ENCODE data around the gene PRDM2.

Gene PRDM2

DNA sequence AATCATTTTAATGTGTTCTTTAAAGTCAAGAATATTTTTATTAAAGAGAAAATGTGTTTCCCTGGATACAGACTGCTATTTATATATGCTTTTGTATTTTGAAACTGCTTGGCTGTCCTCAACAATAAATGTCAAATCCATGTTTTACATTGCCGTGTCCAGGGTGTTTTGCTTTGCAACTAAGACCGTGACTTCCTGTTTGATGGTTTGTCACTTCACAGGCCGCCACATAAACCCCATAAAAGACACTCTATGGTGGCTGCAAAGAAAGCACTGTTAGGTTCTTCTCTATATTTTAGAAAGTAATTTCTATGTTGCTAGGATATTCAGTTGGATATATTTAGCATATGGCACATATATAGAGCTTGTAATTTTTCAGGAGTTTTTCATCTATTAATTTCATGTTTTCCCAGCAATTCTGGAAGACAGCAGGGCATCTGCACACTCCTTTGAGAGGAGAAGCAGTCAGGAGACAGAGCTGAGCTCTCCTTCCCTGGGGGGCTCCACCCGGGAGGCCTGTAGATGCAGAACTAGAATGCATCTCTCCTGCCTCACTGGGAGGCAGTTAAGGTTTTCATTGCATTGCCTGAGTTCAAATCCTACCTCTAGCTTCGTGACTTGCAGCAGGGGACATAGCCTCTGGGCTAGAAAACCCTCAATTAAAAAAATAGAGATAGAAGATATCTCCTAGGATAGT is 33.1 kb downstream of the PRDM2 start:
- in situ Hi-C loops (cut with MboI; ENCODE audit: low sequenced_read_pairs), result no loop called here

DNA sequence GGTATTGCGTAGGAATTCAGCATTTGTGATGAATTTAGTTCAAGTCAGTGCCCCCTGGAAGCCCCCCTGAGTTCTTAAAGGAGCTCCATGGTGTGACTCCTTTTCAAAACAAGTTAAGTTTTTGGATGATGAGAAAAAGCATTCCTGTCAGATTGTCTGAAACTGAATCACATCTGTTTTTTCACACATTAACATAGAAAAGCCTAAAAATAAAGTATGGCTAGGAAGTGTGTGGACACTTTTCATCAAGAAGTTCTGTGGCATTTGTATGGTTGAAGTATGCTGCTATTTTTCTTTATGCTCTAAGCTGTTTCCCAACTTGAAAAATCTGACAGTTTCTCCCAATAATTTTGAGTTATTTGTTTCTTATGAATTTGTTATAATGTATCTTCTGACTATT is 33.7 kb downstream of the PRDM2 start:
- in situ Hi-C loops (cut with MboI; ENCODE audit: low sequenced_read_pairs), result no loop called here

DNA sequence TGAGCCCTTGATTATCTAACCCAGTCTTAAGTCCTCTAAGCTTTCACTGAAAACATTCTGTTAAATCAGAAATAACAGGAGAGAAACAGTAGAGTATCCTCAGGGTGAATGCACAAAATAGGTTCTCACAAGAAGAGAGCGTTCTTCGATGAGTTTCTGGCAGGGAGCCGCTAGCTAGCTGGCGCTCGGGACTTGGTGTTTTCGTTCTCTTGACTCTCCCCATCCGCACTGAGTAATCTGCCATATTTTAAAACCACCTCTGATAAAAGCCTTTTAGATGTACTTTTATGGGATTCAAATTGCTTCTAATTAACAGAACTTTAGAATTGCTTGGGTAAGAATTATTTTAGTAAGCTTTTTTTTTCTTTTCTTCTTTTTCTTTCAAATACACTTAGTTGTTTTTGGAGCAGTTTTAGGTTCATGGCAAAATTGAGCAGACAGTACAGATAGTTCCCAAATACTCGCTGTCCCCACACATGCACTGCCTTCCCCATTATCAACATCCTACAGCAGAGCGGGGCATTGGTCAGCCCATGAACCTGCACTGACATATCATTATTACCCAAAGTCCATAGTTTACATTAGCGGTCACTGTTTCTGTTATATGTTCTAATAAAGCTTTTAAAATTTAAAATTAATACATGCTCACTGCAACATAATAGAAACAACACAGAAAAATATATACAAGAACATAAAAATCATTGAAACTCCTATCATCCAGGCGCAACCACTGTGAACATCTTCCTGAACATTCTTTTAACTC is 35.4 kb downstream of the PRDM2 start:
- in situ Hi-C loops (cut with MboI; ENCODE audit: low sequenced_read_pairs), result no loop called here

DNA sequence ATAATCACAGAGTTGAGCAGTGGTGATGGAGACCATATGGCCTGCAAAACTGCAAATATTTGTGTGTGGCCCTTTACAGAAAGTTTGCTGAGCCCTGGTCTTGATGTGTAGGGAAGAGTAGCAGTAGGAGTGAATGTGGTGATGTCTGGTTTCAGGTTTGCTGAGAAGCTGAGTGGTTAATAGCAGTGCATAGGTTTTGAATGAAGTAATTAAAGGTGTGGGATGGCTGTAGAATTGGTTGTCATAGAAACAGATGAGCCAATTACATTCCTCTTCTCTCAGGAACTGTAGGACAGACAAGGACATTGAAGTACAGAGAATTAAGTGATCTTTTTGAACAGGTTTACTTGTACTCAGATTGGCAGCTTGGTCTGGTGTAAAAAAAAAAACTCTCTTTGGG is 37.4 kb downstream of the PRDM2 start:
- in situ Hi-C loops (cut with MboI; ENCODE audit: low sequenced_read_pairs), result no loop called here

DNA sequence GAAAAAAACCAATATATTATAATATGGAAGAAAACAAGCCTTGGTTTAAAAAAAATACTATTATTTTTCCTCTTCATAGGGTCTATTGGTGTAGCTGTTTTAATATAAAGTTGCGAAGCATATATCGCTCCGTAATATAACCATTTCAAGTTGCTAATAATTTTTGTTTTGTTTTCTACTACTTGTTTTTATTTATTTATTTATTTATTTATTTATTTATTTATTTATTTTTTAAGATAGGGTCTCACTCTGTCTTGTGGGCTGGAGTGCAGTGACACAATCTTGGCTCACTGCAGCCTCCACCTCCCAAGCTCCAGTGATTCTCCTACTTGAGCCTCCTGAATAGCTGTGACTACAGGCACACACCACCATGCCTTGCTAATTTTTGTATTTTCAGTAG is 46.4 kb downstream of the PRDM2 start:
- in situ Hi-C loops (cut with MboI; ENCODE audit: low sequenced_read_pairs), result no loop called here

DNA sequence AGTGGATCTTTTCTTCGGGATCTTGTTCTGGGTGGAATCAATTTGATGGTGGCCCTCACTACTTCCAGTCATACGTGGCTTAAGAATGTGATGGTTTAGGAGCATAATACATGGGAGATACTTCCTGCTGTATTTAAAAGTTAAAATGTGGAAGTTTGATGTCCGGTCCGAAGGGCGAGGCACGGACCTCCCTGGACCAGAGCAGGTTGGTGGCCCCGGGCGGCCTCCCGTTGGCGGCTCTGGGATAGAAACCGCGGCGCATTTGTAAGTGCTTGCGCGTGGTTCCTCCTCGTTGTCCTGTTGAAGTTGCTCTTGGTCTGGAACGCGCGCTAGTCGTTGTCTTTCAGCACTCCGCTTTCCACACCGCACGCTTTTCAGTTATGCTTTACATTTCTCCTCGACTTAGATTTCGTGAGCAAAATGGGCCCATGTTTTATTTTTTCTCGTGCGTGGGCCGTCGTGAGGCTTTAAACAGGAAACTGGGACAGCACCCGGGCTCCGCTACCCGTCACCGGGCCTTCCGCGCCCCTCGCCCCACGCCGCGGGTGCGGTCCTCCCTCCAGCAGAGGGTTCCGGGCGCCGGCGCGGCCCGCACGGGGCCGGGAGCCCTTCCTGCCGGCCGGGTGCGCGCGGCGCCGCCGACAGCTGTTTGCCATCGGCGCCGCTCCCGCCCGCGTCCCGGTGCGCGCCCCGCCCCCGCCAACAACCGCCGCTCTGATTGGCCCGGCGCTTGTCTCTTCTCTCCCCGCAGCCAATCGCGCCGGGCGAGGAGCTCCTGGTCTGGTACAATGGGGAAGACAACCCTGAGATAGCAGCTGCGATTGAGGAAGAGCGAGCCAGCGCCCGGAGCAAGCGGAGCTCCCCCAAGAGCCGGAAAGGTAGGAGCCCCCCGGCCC is 48.9 kb downstream of the PRDM2 start:
- in situ Hi-C loops (cut with MboI; ENCODE audit: low sequenced_read_pairs), result no loop called here

DNA sequence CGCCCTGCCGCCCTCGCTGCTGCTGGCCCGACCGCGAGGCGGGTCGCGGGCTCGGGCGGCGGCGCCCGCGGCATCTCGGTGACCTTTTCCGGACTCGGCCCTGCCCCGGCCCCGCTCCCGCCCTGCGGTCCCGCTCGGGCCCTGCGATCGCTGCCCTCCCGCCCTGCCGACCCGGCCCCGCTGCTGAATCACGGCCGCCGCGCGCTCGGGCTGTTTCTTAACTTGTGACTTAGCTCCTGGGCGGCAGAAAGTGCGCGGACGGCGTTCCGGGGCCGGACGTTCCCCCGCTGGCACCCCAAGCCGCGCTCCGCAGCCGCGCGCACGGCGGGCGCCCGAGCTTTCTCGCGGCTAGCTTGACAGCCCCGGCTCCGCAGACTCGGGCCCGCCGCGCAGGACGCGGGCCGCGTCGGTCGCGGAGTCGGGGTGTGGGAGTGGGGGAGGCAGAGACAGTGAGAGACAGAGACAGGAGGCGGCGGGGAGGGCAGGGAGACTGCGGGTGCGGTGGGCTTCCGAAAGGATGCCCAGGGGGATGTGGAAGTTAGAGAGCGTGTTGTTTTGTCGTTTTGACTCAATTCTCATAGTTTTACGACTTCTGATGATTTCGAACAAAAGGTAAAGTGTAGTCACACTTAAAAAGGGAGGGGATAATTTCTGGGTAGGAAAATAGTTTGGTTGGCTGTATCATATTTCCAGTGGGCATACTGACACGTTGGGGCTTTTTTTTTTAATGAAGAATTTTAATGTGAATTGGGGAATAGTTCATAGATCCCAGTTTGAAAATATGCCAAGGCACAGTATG is 49.8 kb downstream of the PRDM2 start:
- in situ Hi-C loops (cut with MboI; ENCODE audit: low sequenced_read_pairs), result no loop called here

DNA sequence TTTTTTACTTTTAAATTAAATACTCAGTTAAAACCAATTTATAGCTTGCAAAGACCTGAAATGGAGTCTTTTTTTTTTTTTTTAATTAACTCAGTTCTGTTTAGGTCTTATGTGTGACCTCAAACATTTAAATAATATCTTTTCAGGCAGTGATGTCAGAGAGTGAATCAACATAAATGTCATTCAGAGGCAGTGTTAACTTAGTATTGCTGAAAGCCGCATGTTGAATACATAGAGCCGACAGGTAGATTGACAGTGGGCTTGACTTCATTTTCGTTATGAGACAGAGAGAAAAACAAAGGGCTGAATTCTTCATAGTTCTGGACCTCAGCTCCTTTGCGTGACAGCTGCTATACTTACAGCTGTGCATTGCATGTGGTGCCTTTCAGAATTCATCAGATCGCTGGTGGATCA is 51.5 kb downstream of the PRDM2 start:
- in situ Hi-C loops (cut with MboI; ENCODE audit: low sequenced_read_pairs), result no loop called here

DNA sequence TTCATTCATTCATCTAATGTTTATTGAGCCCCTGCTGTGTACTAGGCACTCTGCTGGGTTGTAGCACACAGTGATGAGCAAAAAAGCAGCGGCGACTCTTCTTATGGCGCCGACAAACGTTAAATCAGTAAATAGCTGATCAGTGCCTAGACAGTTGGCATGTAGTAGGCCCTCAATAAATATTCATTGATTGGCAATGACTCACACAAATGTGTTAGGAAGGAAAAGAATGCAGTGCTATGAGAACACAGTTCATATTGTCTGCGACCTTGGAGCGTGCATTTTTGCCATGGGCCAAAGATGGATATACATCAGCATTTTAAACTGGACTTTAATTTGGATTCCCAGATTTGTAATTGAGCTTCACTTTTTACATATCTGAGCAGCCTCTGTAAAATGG is 52.0 kb downstream of the PRDM2 start:
- in situ Hi-C loops (cut with MboI; ENCODE audit: low sequenced_read_pairs), result no loop called here

DNA sequence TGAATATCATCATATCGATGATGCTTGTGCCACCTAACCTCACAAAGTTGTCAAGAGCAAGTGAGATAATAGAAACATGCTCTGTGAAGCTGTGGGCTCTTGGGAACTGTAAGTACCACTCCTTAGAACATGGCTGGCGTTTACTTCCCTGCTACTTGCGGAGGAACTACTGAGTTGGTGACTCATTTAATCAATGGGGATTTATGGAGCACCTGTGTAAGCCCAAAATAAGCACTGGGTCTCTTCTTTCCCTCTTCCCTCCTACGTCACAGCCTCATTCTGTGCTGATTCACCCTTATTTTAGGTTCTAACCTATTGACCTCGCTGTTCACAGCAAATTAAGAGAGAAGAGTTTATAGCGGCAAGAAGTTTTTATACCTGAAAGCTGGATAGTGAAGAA is 52.9 kb downstream of the PRDM2 start:
- in situ Hi-C loops (cut with MboI; ENCODE audit: low sequenced_read_pairs), result no loop called here

DNA sequence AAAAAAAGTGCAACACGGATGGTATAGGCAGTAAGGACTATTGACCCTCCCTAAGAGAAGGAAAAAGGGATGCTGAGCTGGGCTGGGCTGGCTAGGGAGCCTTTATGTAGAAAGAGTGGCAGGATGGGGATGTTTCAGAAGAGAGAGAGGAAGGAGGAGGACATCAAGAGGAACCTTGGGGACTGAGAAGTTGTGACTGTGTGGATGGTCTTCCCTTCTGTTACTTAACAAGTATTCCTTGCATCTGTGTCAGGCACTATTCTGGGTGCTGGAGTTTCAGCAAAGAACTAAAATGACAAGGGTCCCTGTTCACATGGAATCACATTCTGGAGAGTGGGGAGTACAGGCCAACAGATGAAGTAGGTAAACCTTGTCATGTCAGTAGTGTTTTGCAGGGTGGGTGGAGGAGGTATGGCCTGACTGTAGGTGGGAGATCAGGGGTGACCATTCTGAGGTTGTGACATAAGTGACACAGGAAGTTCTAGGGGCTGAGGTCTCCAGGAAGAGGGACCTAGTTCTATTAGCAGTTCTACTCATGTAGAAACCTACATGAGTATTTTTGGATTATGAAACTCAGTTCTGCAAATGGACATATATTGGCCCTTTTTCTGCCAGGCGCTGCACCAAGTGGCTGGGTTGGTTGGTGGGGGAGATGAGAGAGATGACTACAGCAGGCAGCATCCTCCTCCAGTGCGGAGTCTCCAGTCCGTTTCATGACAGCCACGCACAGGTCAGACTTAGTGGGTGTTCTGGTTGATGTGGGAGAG is 53.8 kb downstream of the PRDM2 start:
- in situ Hi-C loops (cut with MboI; ENCODE audit: low sequenced_read_pairs), result no loop called here

DNA sequence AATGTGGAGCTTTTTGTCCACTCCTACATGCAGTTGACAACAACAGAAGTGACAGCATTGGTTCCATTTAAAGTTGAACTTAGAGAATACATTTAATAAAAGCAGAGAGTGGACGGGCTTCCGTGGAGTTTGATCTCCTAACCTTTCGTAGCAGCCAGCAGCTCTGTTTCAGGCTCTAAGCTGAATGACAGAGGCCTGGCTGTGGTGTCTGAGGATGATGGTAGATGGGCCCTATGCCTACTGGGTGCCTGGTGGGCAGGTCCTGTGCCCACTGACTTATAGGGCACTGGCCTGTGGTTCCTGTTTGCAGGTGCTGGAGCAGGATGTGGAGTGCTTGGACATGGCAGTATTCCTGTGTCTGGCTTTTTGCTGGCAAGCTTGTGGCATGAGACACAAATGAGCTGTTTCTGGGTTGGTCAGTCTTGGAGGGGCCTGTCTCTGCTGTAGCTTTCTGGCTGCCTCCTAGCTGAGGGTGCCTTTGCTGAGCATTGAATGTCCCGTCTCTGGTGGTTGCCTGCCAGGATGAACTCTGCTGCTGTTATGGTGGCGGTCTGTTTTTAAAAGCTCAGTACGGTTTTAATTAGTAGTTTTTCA is 54.6 kb downstream of the PRDM2 start:
- in situ Hi-C loops (cut with MboI; ENCODE audit: low sequenced_read_pairs), result no loop called here

DNA sequence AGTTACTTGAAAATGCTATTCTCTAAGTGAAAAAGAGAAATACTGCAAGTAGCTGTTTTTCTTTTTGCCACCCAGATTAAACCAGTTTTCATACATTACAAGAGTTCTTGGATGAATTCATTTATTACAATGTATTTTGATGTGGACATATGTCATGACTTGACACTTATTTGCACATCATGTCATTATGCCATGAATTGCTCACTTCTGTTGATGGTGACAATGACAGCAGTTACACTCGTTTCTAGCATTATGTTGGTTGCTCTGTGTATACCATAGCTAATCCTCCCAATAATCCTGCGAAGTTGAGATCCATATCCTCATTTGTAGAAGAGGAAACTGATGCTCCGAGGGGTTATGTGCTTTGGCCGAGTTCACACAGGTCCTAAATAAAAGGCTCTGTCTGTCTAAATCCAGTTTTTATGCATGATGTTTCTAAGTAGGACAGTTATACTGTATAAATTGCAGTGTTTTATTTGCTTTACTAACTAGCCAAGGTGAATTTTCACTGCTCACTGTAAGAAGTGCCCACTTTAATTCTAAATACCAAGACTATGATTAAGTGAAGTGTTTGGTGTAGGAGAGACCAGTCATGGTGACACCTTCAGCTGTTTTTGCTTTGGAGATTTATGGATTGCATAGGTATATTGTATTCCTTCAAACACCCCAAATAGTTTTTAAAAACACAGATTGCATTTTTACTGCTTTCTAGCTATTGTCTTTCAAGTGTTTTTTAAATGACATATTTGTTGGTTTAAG is 56.7 kb downstream of the PRDM2 start:
- in situ Hi-C loops (cut with MboI; ENCODE audit: low sequenced_read_pairs), result no loop called here

DNA sequence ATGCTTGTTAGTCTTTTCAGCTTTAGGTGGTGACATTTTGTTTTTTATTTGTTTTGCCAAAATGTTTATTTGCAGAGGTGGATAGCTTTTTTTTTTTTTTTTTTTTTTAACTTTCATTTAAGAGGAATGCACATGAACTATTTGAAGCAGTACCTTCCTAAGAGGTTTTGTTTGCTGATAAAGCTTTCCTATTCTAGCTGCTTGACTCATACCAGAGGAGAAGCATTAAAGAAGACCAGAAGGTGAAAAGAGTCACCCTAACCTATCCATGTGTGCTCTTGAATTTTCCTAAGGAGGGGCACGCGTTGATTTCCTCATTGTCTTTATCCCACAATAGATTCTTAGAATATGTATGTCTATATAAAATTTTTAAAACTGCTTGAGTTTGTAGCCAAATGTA is 57.7 kb downstream of the PRDM2 start:
- in situ Hi-C loops (cut with MboI; ENCODE audit: low sequenced_read_pairs), result no loop called here

DNA sequence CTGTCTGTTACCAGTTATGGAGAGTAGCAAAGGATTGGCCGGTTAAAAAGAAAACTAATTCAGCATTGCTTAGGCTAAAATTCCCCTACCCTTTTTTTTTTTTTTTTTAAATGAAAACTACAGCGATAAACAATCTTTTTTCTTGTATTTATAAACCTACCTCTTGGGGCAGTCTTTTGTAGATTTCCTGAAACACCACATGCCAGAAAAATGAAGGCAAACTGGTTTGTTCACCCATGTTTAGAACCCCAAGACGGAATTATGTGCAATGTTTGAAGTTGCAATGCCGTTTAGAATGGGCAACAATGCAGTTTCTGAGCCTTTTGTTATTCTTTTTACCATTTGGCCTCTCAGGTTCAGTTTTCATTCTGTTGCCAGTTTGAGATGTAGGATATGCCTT is 59.1 kb downstream of the PRDM2 start:
- in situ Hi-C loops (cut with MboI; ENCODE audit: low sequenced_read_pairs), result no loop called here

DNA sequence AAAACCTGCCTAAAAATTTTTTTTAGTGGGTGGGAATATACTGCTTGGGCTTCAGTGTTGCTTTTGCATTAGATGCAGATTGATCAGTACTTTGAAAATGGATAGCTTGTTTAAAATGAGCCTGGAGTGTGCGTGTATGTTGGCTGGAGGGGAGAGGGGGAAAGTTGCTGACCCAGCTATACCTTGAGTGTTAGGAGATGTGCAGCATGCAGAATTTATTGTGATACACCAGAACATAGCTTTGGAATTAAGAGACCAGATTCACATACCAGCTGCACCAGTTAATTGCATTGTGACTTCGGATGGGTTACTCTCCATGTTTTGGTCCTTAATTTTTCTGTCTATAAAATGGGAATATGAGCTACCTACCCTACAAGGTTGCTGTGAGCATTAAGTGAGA is 60.4 kb downstream of the PRDM2 start:
- in situ Hi-C loops (cut with MboI; ENCODE audit: low sequenced_read_pairs), result no loop called here

DNA sequence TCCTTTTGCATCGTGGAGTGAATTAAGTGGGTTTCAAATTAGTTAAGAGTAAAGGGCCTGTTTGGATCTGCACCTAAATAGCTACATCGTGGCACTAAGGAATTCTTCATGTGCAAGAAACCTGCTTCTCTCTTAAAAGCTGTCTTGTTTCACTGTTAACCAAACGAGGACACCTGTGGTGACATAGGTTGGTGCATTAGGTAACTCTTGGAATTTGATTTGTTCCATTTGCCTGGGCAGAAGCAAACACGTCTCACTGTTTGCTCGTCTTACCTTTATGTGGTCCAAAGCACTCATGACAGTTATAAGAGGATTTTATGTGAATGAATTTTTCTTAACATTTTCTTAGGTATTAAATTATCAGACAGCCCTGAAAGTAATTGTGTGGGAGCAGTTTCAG is 60.9 kb downstream of the PRDM2 start:
- in situ Hi-C loops (cut with MboI; ENCODE audit: low sequenced_read_pairs), result no loop called here

DNA sequence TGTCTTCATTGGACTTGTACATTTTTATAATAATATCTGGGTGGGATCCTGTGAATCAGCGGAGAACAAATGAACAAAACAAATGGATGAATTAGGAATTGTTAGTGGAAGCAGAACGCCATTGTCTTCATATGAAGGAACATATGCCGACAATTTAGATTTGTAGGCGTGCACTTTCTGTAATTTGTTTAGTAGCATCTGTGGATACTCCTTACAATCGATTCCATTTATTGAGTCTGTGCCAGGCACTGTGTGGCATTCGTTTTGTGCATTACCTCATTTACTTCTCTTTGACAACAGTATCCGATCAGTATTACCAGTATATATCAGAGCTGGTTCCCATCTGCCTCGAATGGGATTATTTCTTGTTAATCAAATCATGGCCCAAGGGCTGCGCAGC is 61.9 kb downstream of the PRDM2 start:
- in situ Hi-C loops (cut with MboI; ENCODE audit: low sequenced_read_pairs), result no loop called here

DNA sequence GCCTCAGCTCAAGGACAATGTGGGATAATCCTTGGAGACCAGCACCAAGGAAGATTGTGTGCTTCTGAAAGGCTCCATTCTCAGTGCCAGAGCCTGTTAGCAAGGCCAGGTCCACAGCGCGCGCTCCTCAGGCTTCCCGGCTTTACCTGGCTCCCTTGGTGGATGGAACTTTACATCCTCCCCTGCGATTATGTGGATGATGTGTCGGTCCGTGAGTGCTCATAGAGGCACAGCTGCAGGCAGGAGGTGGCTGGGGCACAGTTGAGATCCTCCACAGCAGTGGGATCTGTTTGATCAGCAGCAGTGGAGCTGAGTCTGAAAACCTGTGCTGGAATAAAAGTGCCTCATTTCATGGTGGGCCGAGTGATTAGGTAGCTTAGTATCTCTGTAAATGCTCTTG is 62.7 kb downstream of the PRDM2 start:
- in situ Hi-C loops (cut with MboI; ENCODE audit: low sequenced_read_pairs), result no loop called here
